ENCODE measurements around the gene ANO6.

DNA sequence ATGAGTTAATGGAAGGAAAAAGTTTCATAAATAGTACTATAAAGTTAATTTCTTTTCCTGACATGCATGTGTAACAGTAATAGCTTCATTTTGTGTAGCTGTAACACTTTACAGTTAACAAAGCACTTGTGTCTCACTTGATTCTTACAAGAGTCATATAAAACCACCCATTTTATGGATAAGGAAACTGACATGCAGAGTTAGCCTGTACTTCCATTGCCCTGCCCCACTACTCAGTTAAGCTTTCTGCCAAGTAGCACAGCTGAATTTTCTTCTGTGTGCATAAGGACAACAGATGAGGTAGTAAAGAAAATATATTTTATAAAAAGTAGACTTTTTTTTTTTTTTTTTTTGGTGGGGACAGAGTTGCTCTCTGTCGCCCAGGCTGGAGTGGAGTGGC is 32.2 kb downstream of the ANO6 start:
- TF ChIP-seq, protein P1, sequence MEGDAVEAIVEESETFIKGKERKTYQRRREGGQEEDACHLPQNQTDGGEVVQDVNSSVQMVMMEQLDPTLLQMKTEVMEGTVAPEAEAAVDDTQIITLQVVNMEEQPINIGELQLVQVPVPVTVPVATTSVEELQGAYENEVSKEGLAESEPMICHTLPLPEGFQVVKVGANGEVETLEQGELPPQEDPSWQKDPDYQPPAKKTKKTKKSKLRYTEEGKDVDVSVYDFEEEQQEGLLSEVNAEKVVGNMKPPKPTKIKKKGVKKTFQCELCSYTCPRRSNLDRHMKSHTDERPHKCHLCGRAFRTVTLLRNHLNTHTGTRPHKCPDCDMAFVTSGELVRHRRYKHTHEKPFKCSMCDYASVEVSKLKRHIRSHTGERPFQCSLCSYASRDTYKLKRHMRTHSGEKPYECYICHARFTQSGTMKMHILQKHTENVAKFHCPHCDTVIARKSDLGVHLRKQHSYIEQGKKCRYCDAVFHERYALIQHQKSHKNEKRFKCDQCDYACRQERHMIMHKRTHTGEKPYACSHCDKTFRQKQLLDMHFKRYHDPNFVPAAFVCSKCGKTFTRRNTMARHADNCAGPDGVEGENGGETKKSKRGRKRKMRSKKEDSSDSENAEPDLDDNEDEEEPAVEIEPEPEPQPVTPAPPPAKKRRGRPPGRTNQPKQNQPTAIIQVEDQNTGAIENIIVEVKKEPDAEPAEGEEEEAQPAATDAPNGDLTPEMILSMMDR (conservative IDR thresholded peaks at IDR 0.05; ENCODE audit: low read depth, low read length): no peak
- TF ChIP-seq EZH2 (IDR thresholded peaks at IDR 0.05; ENCODE audit: low read length, unreplicated experiment): no peak
- no peak for TF ChIP-seq EZH2phosphoT487 (IDR thresholded peaks at IDR 0.05; ENCODE audit: borderline replicate concordance, low read length)

Measured in PC-3 (cell line).